K562 (cell line): ENCODE data around the gene DVL3. TPM values are rescaled to one million over a fixed set of nuclear protein-coding genes. Genes with fewer than 3 reads are reported as not detected.
A peak's percentile ranks its signal among the peaks of the same experiment; 100 is the strongest.

Source experiments
- CTCF ChIP-seq, 3 experiments: IDR thresholded peaks in 2 of 3; conservative IDR thresholded peaks in 1 of 3; 2 replicates each; pipeline ENCODE4 v1.5.1; 2011 to 2012; ENCODE audit warnings: low read length in 3 of 3, mild to moderate bottlenecking in 3 of 3, control low read depth in 2 of 3, improper control_type of control experiment in 1 of 3, inconsistent platforms in 1 of 3, low read depth in 1 of 3, mixed read lengths in 1 of 3, moderate library complexity in 1 of 3; ENCODE audit not compliant: insufficient read depth in 2 of 3
- DMBX1 ChIP-seq: fragments of 250-450 bp; sonication (Bioruptor Pico); IDR thresholded peaks from 2 replicates; pipeline ENCODE4 v1.8.0; 2022; ENCODE audit warnings: inconsistent platforms, mild to moderate bottlenecking, moderate library complexity, borderline replicate concordance
- ESRRB ChIP-seq: fragments of 250-450 bp; sonication (Bioruptor Pico); IDR thresholded peaks from 2 replicates; pipeline ENCODE4 v1.5.0; 2020; ENCODE audit warnings: mild to moderate bottlenecking, moderate library complexity, borderline replicate concordance
- EWSR1 ChIP-seq: fragments of 450-650 bp; IDR thresholded peaks from 2 replicates; pipeline ENCODE4 v1.6.1; 2018; ENCODE audit warnings: borderline replicate concordance, mild to moderate bottlenecking, low read depth, moderate library complexity; ENCODE audit not compliant: partially characterized antibody
- HDAC1 ChIP-seq, 2 experiments: fragments of 450-650 bp; IDR thresholded peaks; 2 replicates each; pipeline ENCODE4 v1.6.1; 2016 to 2017; ENCODE audit warnings: inconsistent platforms in 1 of 2, mild to moderate bottlenecking in 1 of 2, moderate library complexity in 1 of 2
- HSF4 ChIP-seq: fragments of 250-450 bp; sonication (Bioruptor Pico); IDR thresholded peaks from 2 replicates; pipeline ENCODE4 v2.1.2; 2022; ENCODE audit warnings: mild to moderate bottlenecking, moderate library complexity, borderline replicate concordance
- MAZ ChIP-seq, 2 experiments: fragments of 450-650 bp in 1 of 2; sonication (generic) in 1 of 2; formaldehyde crosslinking; IDR thresholded peaks in 1 of 2; conservative IDR thresholded peaks in 1 of 2; 2 replicates each; pipeline versions ENCODE4 v1.4.0 to v1.5.0; 2020; ENCODE audit warnings: mild to moderate bottlenecking in 1 of 2, missing genetic modification reagents in 1 of 2
- MXD1 ChIP-seq: fragments of 250-450 bp; sonication (Bioruptor Pico); IDR thresholded peaks from 2 replicates; pipeline ENCODE4 v1.8.0; 2021; ENCODE audit warnings: borderline replicate concordance, mild to moderate bottlenecking, moderate library complexity; ENCODE audit not compliant: poor library complexity, severe bottlenecking
- NCOA4 ChIP-seq: fragments of 450-650 bp; IDR thresholded peaks from 2 replicates; pipeline ENCODE4 v1.6.1; 2018; ENCODE audit warnings: mild to moderate bottlenecking; ENCODE audit not compliant: partially characterized antibody
- TSHZ1 ChIP-seq: fragments of 250-450 bp; sonication (Bioruptor Pico); IDR thresholded peaks from 2 replicates; pipeline ENCODE4 v1.4.0; 2020; ENCODE audit warnings: mild to moderate bottlenecking, moderate library complexity
- ZBTB34 ChIP-seq: fragments of 250-450 bp; sonication (Bioruptor Pico); IDR thresholded peaks from 2 replicates; pipeline ENCODE4 v1.8.0; 2021; ENCODE audit warnings: mild to moderate bottlenecking, moderate library complexity
- ZC3H8 ChIP-seq: fragments of 450-650 bp; IDR thresholded peaks from 2 replicates; pipeline ENCODE4 v1.6.1; 2017
- ZNF253 ChIP-seq: fragments of 250-450 bp; sonication (Bioruptor Pico); conservative IDR thresholded peaks from 2 replicates; pipeline ENCODE4 v1.6.1; 2021; ENCODE audit warnings: mild to moderate bottlenecking
- ZNF586 ChIP-seq: fragments of 450-650 bp; formaldehyde crosslinking; conservative IDR thresholded peaks from 2 replicates; pipeline ENCODE4 v1.4.0; 2020; ENCODE audit warnings: mild to moderate bottlenecking, moderate library complexity
- ZNF589 ChIP-seq: fragments of 200-800 bp; sonication (Bioruptor generic); IDR thresholded peaks from 2 replicates; pipeline ENCODE4 v1.6.1; 2016; ENCODE audit warnings: low read depth, missing genetic modification characterization, missing compliant biosample characterization
- ZNF740 ChIP-seq, 3 experiments: fragments of 200-800 bp in 1 of 3; sonication (Bioruptor generic) in 1 of 3; sonication (generic) in 1 of 3; formaldehyde crosslinking in 1 of 3; IDR thresholded peaks; 2 replicates each; pipeline versions ENCODE4 v1.6.1 to v1.8.0; 2016 to 2022; ENCODE audit warnings: mild to moderate bottlenecking in 2 of 3, missing compliant biosample characterization in 2 of 3, missing genetic modification characterization in 2 of 3, missing genetic modification reagents in 1 of 3
- ZNF76 ChIP-seq: fragments of 250-450 bp; sonication (Bioruptor Pico); IDR thresholded peaks from 2 replicates; pipeline ENCODE4 v1.4.0; 2020; ENCODE audit warnings: mild to moderate bottlenecking, moderate library complexity, borderline replicate concordance
- polyA plus RNA-seq, 8 experiments: library from polyadenylated mRNA; depleted of rRNA in 4 of 8; stranded (reverse) in 5 of 8; unstranded in 3 of 8; fragments of >200 nt; fragmentation: Nextera tagmentation in 2 of 8; fragmentation: Illumina TruSeq in 1 of 8; extraction: Ambion mirVana in 2 of 8; extraction: Trizol in 1 of 8; gene quantifications; 2 replicates each; pipeline versions ENCODE4 v1.2.1 to v1.2.3, GENCODE V29; 2011 to 2014; ENCODE audit warnings: inconsistent platforms in 1 of 8, missing spikeins in 1 of 8
- total RNA-seq, 7 experiments: library from RNA; depleted of rRNA in 6 of 7; stranded (reverse); fragments of >200 nt in 6 of 7; fragmentation: Illumina TruSeq in 2 of 7; extraction: Trizol in 2 of 7; gene quantifications; 2 replicates each; pipeline versions ENCODE4 v1.2.1 to v1.2.3, GENCODE V29; 2011 to 2021; ENCODE audit warnings: low replicate concordance in 1 of 7

The DVL3 gene
- total and polyA plus RNA-seq, 9 of the 15 experiments (the other 6 are each of a cell fraction or from before 2014, with no cell fraction given): 3.1 to 57.9 (median 20.1) TPM

GRCh38 chr3:184154885-184155643 is at the start of gene DVL3 (continued):
- no peak for TF ChIP-seq ZNF586
- no peak for TF ChIP-seq DMBX1
- TF ChIP-seq ZNF740 (CRISPR knock-in tag; IDR thresholded peaks at IDR 0.05): no peak; the same call in 1 of the 2 replicates
- TF ChIP-seq ZNF740 (tag; IDR thresholded peaks at IDR 0.05): no peak
- TF ChIP-seq TSHZ1: no peak
- TF ChIP-seq ZNF589 (CRISPR knock-in tag): peak; percentile 66
- TF ChIP-seq ZBTB34 (CRISPR knock-in tag): no peak
- TF ChIP-seq CTCF (IDR thresholded peaks at IDR 0.05 in 2 of 3, conservative IDR thresholded peaks at IDR 0.05 in 1 of 3; ENCODE audit: insufficient read depth in 2 of 3, low read depth in 1 of 3, low read length in 3 of 3): no peak
- TF ChIP-seq ZC3H8: no peak
- TF ChIP-seq HSF4 (CRISPR knock-in tag): no peak
- no peak for TF ChIP-seq NCOA4
- TF ChIP-seq MAZ (CRISPR knock-in tag; conservative IDR thresholded peaks at IDR 0.05 in 1 of 2, IDR thresholded peaks at IDR 0.05 in 1 of 2): peak in 1 of 2 experiments; percentile 31; a peak in 1 of 4 replicates
- TF ChIP-seq MXD1 (CRISPR knock-in tag): no peak
- no peak for TF ChIP-seq HDAC1 (IDR thresholded peaks at IDR 0.05)
- no peak for TF ChIP-seq ZNF253 (CRISPR knock-in tag)
- TF ChIP-seq EWSR1: no peak
- no peak for TF ChIP-seq ESRRB (CRISPR knock-in tag)
- no peak for TF ChIP-seq ZNF76 (CRISPR knock-in tag)
